IMR-90 (cell line): ENCODE data around the gene ERMN. TPM values are rescaled to one million over a fixed set of nuclear protein-coding genes. Genes with fewer than 3 reads are reported as not detected.

ENCODE experiments used
- ATAC-seq: fragments of 200-7000 bp; cut with Tn5 transposase; 2 replicates; pipeline ENCODE4 v1.9.1; 2020; ENCODE audit warnings: low read depth, mild to moderate bottlenecking, moderate library complexity
- BruUV-seq: library from RNA; stranded (reverse); fragments of 400-500 nt; replicated peaks from 2 replicates; lab custom pipeline; 2021; lab: Mats Ljungman, UMichigan
- CTCF ChIA-PET: fragments of 300-600 bp; formaldehyde crosslinking; extraction: SDS; loops from one replicate; lab custom pipeline; 2021; ENCODE audit warnings: antibody characterized with exemption; lab: Yijun Ruan, JAX
- POLR2A ChIA-PET: fragments of 300-600 bp; sonication (Branson Sonifier 250); formaldehyde crosslinking; loops from one replicate; lab custom pipeline; 2022; ENCODE audit warnings: antibody characterized with exemption; ENCODE audit not compliant: unreplicated experiment; lab: Charles Lee
- DNase-seq: peaks from one replicate; pipeline ENCODE4 v3.0.0; 2013
- H2AFZ ChIP-seq: replicated peaks from 2 replicates; pipeline ENCODE3; 2013; ENCODE audit warnings: low read length, mild to moderate bottlenecking; ENCODE audit not compliant: poor library complexity
- H2AK5ac ChIP-seq: 2 replicates; pipeline ENCODE4 v1.6.1; 2013; ENCODE audit warnings: low read depth, low read length, inconsistent platforms
- H2AK9ac ChIP-seq: replicated peaks from 2 replicates; pipeline ENCODE3; 2013; ENCODE audit warnings: mild to moderate bottlenecking, low read depth, low read length, moderate library complexity; ENCODE audit not compliant: poor library complexity
- H2BK120ac ChIP-seq: 2 replicates; pipeline ENCODE4 v1.6.1; 2013; ENCODE audit warnings: low read depth, low read length, inconsistent platforms
- H2BK15ac ChIP-seq: 3 replicates; pipeline ENCODE4 v1.6.1; 2013; ENCODE audit warnings: low read depth, low read length, inconsistent platforms
- H2BK20ac ChIP-seq: 2 replicates; pipeline ENCODE4 v1.6.1; 2013; ENCODE audit warnings: low read depth, mild to moderate bottlenecking, inconsistent platforms, low read length, moderate library complexity
- H2BK5ac ChIP-seq: 2 replicates; pipeline ENCODE4 v1.6.1; 2013; ENCODE audit warnings: mild to moderate bottlenecking, low read depth, low read length, inconsistent platforms; ENCODE audit not compliant: poor library complexity, severe bottlenecking
- H3K14ac ChIP-seq: replicated peaks from 2 replicates; pipeline ENCODE4 v1.6.1; 2013; ENCODE audit warnings: low read depth, low read length, inconsistent platforms
- H3K18ac ChIP-seq: 2 replicates; pipeline ENCODE4 v1.6.1; 2013; ENCODE audit warnings: low read depth, low read length, control low read depth
- H3K23ac ChIP-seq: 2 replicates; pipeline ENCODE4 v1.6.1; 2013; ENCODE audit warnings: low read depth, low read length, inconsistent platforms
- H3K27ac ChIP-seq: 2 replicates; pipeline ENCODE4 v1.5.1; 2013; ENCODE audit warnings: mild to moderate bottlenecking, control low read depth, low read length; ENCODE audit not compliant: insufficient read depth
- H3K27me3 ChIP-seq: 2 replicates; pipeline ENCODE4 v1.6.1; 2013; ENCODE audit warnings: low read length; ENCODE audit not compliant: control insufficient read depth, insufficient read depth
- H3K36me3 ChIP-seq: 2 replicates; pipeline ENCODE4 v1.6.1; 2013; ENCODE audit warnings: low read length, mixed read lengths; ENCODE audit not compliant: control insufficient read depth, insufficient read depth
- H3K4ac ChIP-seq: 2 replicates; pipeline ENCODE4 v1.6.1; 2013; ENCODE audit warnings: low read depth, low read length, inconsistent platforms
- H3K4me1 ChIP-seq: 2 replicates; pipeline ENCODE4 v1.6.1; 2013; ENCODE audit warnings: low read length, mixed read lengths; ENCODE audit not compliant: control insufficient read depth, insufficient read depth
- H3K4me2 ChIP-seq: 2 replicates; pipeline ENCODE4 v1.6.1; 2013; ENCODE audit warnings: low read depth, mild to moderate bottlenecking, control low read depth, low read length, moderate library complexity
- H3K4me3 ChIP-seq: 2 replicates; pipeline ENCODE4 v1.5.1; 2013; ENCODE audit warnings: low read depth, mild to moderate bottlenecking, control low read depth, low read length, moderate library complexity; ENCODE audit not compliant: insufficient read depth
- H3K56ac ChIP-seq: 2 replicates; pipeline ENCODE4 v1.6.1; 2013; ENCODE audit warnings: low read length, inconsistent platforms; ENCODE audit not compliant: insufficient read depth; ENCODE audit errors: extremely low read depth
- H3K79me1 ChIP-seq, 2 experiments: 2 replicates each; pipeline ENCODE4 v1.6.1; 2013; ENCODE audit warnings: low read length in 2 of 2, inconsistent platforms in 1 of 2, low read depth in 1 of 2
- H3K9ac ChIP-seq: 2 replicates; pipeline ENCODE4 v1.6.1; 2013; ENCODE audit warnings: low read depth, low read length, control low read depth
- H3K9me1 ChIP-seq: 2 replicates; pipeline ENCODE4 v1.6.1; 2013; ENCODE audit warnings: low read length, inconsistent platforms; ENCODE audit not compliant: insufficient read depth
- H3K9me3 ChIP-seq: 2 replicates; pipeline ENCODE4 v1.6.1; 2013; ENCODE audit warnings: low read length; ENCODE audit not compliant: control insufficient read depth, insufficient read depth
- H4K20me1 ChIP-seq: 2 replicates; pipeline ENCODE4 v1.6.1; 2013; ENCODE audit warnings: low read length, inconsistent platforms; ENCODE audit not compliant: insufficient read depth
- H4K5ac ChIP-seq: 2 replicates; pipeline ENCODE4 v1.6.1; 2013; ENCODE audit warnings: mild to moderate bottlenecking, low read depth, low read length, control low read depth
- H4K8ac ChIP-seq, 2 experiments: 2 replicates each; pipeline ENCODE4 v1.6.1; 2013; ENCODE audit warnings: low read depth in 2 of 2, low read length in 2 of 2, control low read depth in 1 of 2, inconsistent platforms in 1 of 2
- H4K91ac ChIP-seq: 2 replicates; pipeline ENCODE4 v1.6.1; 2013; ENCODE audit warnings: low read depth, low read length, inconsistent platforms; ENCODE audit not compliant: insufficient read depth
- CHD1 ChIP-seq: IDR thresholded peaks from 2 replicates; pipeline ENCODE4 v1.6.1; 2012; ENCODE audit warnings: low read depth, low read length, improper control_type of control experiment
- CTCF ChIP-seq: conservative IDR thresholded peaks from 2 replicates; pipeline ENCODE4 v1.5.1; 2012; ENCODE audit warnings: mild to moderate bottlenecking, low read depth, low read length, improper control_type of control experiment
- RAD21 ChIP-seq: IDR thresholded peaks from 2 replicates; pipeline ENCODE4 v1.6.1; 2012; ENCODE audit warnings: low read length, improper control_type of control experiment
- SMC3 ChIP-seq: fragments of 150-350 bp; IDR thresholded peaks from 2 replicates; pipeline ENCODE4 v1.6.1; 2016; ENCODE audit warnings: low read depth, mild to moderate bottlenecking, antibody characterized with exemption, low read length, moderate library complexity
- WGBS, 2 experiments: methylation state at CpG; one replicate each; pipeline versions ENCODE4 v1.1.5 to v1.1.7; 2013; ENCODE audit warnings: missing lambda C conversion rate in 2 of 2; ENCODE audit not compliant: insufficient read length in 1 of 2; ENCODE audit errors: extremely low coverage in 2 of 2; 5-methylcytosine and 5-hydroxymethylcytosine counted together
- dilution Hi-C: fragments of 300-500 bp; cut with HindIII; formaldehyde crosslinking; loops from one replicate; pipeline ENCODE4 v1.14.3; 2018; ENCODE audit warnings: low sequenced_read_pairs; ENCODE audit not compliant: unreplicated experiment
- in situ Hi-C: fragments of 300-500 bp; cut with MboI; formaldehyde crosslinking; loops from 3 replicates; pipeline ENCODE4 v1.14.3; 2019; ENCODE audit warnings: low sequenced_read_pairs, inconsistent platforms, mixed read lengths
- intact Hi-C: fragments of 100-400 bp; cut with micrococcal nuclease; formaldehyde crosslinking; loops from 2 replicates; pipeline ENCODE4 v1.10.0; 2022
- polyA plus RNA-seq, 3 experiments: library from polyadenylated mRNA; depleted of rRNA; stranded (reverse); fragments of >200 nt; gene quantifications; 2 replicates each; pipeline ENCODE4 v1.2.3, GENCODE V29; 2012; ENCODE audit warnings: low replicate concordance in 1 of 3
- total RNA-seq: library from RNA; depleted of rRNA; stranded (reverse); fragments of >200 nt; gene quantifications from 2 replicates; pipeline ENCODE4 v1.2.3, GENCODE V29; 2012

ERMN gene
- total and polyA plus RNA-seq, 2 of the 4 experiments (the other 2 are of a cell fraction): not detected

GRCh38 chr2:157321466-157321865, 4.2 kb downstream of the ERMN start:
- Histone ChIP-seq H2BK15ac (no peak overlapping the region), H4K91ac (no peak overlapping the region), H3K27ac (no peak overlapping the region), H3K4ac (no peak overlapping the region), H2AFZ (no peak overlapping the region), H3K18ac (no peak overlapping the region), H4K20me1 (no peaks in the 10 kb centered on the region), H3K36me3 (no peaks in the 10 kb centered on the region), H3K14ac (no peak overlapping the region), H2BK5ac (no peak overlapping the region), H3K9me3 (no peaks in the 10 kb centered on the region), H3K9ac (no peak overlapping the region), H4K8ac (no peak overlapping the region), H2BK120ac (no peak overlapping the region), H2AK5ac (no peak overlapping the region), H3K4me3 (no peak overlapping the region), H3K27me3 (no peaks in the 10 kb centered on the region), H4K5ac (no peak overlapping the region), H3K23ac (no peak overlapping the region), H3K4me1 (no peaks in the 10 kb centered on the region), H3K9me1 (no peaks in the 10 kb centered on the region), H2BK20ac (no peak overlapping the region), H3K4me2 (no peak overlapping the region), H2AK9ac (no peak overlapping the region), H3K79me1 (no peaks in the 10 kb centered on the region), H3K56ac (no peak overlapping the region)
- ChIA-PET CTCF (no interaction called here), POLR2A (no interaction called here)
- BruUV-seq: no TSS peak
- DNase-seq (no peak), ATAC-seq (no peak)
- intact Hi-C loops (no loop called here), dilution Hi-C loops (no loop called here), in situ Hi-C loops (no loop called here)
- TF ChIP-seq CTCF (no peak), SMC3 (no peak), RAD21 (no peak), CHD1 (no peak)
- 33 to 100% methylated on average over 1 of the region's 2 CpGs for WGBS, 2 experiments
